ENCODE data around the gene PTCD1. TPM values are rescaled to one million over a fixed set of nuclear protein-coding genes. Genes with fewer than 3 reads are reported as not detected.
A peak's percentile ranks its signal among the peaks of the same experiment; 100 is the strongest.

The PTCD1 gene
- total and polyA plus RNA-seq, 9 of the 15 experiments (the other 6 are each of a cell fraction or from before 2014, with no cell fraction given) = 0.46 to 17.1 (median 6.2) TPM

DNA sequence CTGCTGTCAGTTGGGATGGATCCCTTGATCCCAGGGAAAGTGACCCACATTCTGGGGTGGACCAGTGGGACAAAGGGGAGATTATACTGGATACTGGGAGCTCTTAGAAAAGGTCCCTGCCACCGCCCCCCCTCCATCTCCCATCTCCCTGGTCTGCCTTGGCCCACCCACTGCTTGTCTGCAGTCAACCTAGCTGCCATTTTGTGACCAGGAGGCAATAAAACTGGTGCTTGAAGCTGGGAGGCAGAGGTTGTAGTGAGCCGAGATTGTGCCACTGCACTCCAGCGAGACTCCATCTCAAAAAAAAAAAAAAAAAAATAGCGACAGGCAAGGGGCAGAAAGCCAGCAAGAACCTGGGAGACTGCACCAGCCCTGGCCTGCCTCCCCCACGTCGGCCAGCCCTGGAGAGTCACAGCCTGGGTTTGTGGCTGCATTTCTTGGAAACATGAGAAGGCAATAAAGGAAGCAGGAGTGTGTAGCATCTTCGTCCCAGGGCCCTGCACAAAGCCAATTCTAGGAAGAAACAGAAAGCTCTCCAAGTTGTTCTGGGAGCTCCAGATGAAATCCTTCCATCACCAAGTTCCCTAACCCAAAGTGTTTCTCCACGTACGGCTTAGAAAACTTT, 68.7 kb downstream of the PTCD1 start (continued):
- TF ChIP-seq, protein P1, sequence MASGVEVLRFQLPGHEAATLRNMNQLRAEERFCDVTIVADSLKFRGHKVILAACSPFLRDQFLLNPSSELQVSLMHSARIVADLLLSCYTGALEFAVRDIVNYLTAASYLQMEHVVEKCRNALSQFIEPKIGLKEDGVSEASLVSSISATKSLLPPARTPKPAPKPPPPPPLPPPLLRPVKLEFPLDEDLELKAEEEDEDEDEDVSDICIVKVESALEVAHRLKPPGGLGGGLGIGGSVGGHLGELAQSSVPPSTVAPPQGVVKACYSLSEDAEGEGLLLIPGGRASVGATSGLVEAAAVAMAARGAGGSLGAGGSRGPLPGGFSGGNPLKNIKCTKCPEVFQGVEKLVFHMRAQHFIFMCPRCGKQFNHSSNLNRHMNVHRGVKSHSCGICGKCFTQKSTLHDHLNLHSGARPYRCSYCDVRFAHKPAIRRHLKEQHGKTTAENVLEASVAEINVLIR (CRISPR knock-in tag; IDR thresholded peaks at IDR 0.05) = no peak
- 0 out of 4 replicates have a peak, but pooled peaks of 1 of the 2 experiments have one; percentile 45 for TF ChIP-seq KDM4B (IDR thresholded peaks at IDR 0.05; ENCODE audit: borderline replicate concordance in 2 of 2, low read depth in 1 of 2)
- TF ChIP-seq CREM (IDR thresholded peaks at IDR 0.05; ENCODE audit: low read depth) = peak; percentile 34; the same call in 1 of the 2 replicates
- no peak for TF ChIP-seq MCM3 (IDR thresholded peaks at IDR 0.05)
- TF ChIP-seq, protein P2, sequence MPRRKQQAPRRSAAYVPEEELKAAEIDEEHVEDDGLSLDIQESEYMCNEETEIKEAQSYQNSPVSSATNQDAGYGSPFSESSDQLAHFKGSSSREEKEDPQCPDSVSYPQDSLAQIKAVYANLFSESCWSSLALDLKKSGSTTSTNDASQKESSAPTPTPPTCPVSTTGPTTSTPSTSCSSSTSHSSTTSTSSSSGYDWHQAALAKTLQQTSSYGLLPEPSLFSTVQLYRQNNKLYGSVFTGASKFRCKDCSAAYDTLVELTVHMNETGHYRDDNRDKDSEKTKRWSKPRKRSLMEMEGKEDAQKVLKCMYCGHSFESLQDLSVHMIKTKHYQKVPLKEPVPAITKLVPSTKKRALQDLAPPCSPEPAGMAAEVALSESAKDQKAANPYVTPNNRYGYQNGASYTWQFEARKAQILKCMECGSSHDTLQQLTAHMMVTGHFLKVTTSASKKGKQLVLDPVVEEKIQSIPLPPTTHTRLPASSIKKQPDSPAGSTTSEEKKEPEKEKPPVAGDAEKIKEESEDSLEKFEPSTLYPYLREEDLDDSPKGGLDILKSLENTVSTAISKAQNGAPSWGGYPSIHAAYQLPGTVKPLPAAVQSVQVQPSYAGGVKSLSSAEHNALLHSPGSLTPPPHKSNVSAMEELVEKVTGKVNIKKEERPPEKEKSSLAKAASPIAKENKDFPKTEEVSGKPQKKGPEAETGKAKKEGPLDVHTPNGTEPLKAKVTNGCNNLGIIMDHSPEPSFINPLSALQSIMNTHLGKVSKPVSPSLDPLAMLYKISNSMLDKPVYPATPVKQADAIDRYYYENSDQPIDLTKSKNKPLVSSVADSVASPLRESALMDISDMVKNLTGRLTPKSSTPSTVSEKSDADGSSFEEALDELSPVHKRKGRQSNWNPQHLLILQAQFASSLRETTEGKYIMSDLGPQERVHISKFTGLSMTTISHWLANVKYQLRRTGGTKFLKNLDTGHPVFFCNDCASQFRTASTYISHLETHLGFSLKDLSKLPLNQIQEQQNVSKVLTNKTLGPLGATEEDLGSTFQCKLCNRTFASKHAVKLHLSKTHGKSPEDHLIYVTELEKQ (CRISPR knock-in tag; IDR thresholded peaks at IDR 0.05) = no peak
- TF ChIP-seq ZKSCAN1 (IDR thresholded peaks at IDR 0.05; ENCODE audit: low read depth, low read length) = no peak
- peak; percentile 67 for TF ChIP-seq SOX6 (IDR thresholded peaks at IDR 0.05)
- TF ChIP-seq ARHGAP35 (IDR thresholded peaks at IDR 0.05; ENCODE audit: partially characterized antibody) = no peak
- TF ChIP-seq DIDO1 (tag; IDR thresholded peaks at IDR 0.05; ENCODE audit: low read depth) = no peak
- TF ChIP-seq, protein P3, sequence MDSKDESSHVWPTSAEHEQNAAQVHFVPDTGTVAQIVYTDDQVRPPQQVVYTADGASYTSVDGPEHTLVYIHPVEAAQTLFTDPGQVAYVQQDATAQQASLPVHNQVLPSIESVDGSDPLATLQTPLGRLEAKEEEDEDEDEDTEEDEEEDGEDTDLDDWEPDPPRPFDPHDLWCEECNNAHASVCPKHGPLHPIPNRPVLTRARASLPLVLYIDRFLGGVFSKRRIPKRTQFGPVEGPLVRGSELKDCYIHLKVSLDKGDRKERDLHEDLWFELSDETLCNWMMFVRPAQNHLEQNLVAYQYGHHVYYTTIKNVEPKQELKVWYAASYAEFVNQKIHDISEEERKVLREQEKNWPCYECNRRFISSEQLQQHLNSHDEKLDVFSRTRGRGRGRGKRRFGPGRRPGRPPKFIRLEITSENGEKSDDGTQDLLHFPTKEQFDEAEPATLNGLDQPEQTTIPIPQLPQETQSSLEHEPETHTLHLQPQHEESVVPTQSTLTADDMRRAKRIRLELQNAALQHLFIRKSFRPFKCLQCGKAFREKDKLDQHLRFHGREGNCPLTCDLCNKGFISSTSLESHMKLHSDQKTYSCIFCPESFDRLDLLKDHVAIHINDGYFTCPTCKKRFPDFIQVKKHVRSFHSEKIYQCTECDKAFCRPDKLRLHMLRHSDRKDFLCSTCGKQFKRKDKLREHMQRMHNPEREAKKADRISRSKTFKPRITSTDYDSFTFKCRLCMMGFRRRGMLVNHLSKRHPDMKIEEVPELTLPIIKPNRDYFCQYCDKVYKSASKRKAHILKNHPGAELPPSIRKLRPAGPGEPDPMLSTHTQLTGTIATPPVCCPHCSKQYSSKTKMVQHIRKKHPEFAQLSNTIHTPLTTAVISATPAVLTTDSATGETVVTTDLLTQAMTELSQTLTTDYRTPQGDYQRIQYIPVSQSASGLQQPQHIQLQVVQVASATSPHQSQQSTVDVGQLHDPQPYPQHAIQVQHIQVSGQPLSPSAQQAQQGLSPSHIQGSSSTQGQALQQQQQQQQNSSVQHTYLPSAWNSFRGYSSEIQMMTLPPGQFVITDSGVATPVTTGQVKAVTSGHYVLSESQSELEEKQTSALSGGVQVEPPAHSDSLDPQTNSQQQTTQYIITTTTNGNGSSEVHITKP (IDR thresholded peaks at IDR 0.05; ENCODE audit: partially characterized antibody) = peak; percentile 32
- TF ChIP-seq MYC (IDR thresholded peaks at IDR 0.05; ENCODE audit: low read depth, low read length) = peak; percentile 39; the same call in 1 of the 2 replicates
- TF ChIP-seq MYC (CRISPR knock-in tag; IDR thresholded peaks at IDR 0.05; ENCODE audit: borderline replicate concordance, low read depth) = no peak
- TF ChIP-seq CBX5 (IDR thresholded peaks at IDR 0.05; ENCODE audit: borderline replicate concordance, low read depth) = no peak
- no peak for TF ChIP-seq DNMT1 (IDR thresholded peaks at IDR 0.05)
- TF ChIP-seq, protein P4, sequence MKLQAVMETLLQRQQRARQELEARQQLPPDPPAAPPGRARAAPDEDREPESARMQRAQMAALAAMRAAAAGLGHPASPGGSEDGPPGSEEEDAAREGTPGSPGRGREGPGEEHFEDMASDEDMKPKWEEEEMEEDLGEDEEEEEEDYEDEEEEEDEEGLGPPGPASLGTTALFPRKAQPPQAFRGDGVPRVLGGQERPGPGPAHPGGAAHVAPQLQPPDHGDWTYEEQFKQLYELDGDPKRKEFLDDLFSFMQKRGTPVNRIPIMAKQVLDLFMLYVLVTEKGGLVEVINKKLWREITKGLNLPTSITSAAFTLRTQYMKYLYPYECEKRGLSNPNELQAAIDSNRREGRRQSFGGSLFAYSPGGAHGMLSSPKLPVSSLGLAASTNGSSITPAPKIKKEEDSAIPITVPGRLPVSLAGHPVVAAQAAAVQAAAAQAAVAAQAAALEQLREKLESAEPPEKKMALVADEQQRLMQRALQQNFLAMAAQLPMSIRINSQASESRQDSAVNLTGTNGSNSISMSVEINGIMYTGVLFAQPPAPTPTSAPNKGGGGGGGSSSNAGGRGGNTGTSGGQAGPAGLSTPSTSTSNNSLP (IDR thresholded peaks at IDR 0.05; ENCODE audit: borderline replicate concordance, low read depth, low read length) = no peak
- peak; percentile 73 for TF ChIP-seq DPF2 (IDR thresholded peaks at IDR 0.05)
- no peak for TF ChIP-seq PURB (CRISPR knock-in tag; IDR thresholded peaks at IDR 0.05; ENCODE audit: low read depth)
- TF ChIP-seq ZNF12 (CRISPR knock-in tag; IDR thresholded peaks at IDR 0.05) = no peak
